ENCODE measurements around the gene FBXL7.

GRCh38 chr5:15693933-15694332, 194.0 kb downstream of the FBXL7 start:
- TF ChIP-seq POLR2G (IDR thresholded peaks at IDR 0.05; ENCODE audit: low read depth, low read length) (no peak), HOMEZ (CRISPR knock-in tag; IDR thresholded peaks at IDR 0.05) (no peak), KLF10 (CRISPR knock-in tag; IDR thresholded peaks at IDR 0.05) (no peak), CBX1 (IDR thresholded peaks at IDR 0.05; ENCODE audit: low read depth) (no peak), FOS (IDR thresholded peaks at IDR 0.05; ENCODE audit: extremely low read depth, insufficient read length) (no peak), ZNF124 (CRISPR knock-in tag; IDR thresholded peaks at IDR 0.05) (no peak), JUNB (CRISPR knock-in tag; conservative IDR thresholded peaks at IDR 0.05) (no peak), ATF2 (CRISPR knock-in tag; IDR thresholded peaks at IDR 0.05) (no peak), POLR2A (conservative IDR thresholded peaks at IDR 0.05) (no peak), POLR2AphosphoS5 (IDR thresholded peaks at IDR 0.05; ENCODE audit: control insufficient read depth, insufficient read depth, low read depth, low read length) (no peak)

Data from K562 (cell line).